CD4-positive, alpha-beta T cell treated with Interferon alpha-2 for 1 hour (primary cell): Measurements from ENCODE around the gene HHATL.
A peak's percentile ranks its signal among the peaks of the same experiment; 100 is the strongest.

Experiments used
- DNase-seq, 2 donors: peaks; one replicate each; pipeline ENCODE4 v3.0.0-alpha.2; 2020 to 2022

The HHATL gene, protein sequence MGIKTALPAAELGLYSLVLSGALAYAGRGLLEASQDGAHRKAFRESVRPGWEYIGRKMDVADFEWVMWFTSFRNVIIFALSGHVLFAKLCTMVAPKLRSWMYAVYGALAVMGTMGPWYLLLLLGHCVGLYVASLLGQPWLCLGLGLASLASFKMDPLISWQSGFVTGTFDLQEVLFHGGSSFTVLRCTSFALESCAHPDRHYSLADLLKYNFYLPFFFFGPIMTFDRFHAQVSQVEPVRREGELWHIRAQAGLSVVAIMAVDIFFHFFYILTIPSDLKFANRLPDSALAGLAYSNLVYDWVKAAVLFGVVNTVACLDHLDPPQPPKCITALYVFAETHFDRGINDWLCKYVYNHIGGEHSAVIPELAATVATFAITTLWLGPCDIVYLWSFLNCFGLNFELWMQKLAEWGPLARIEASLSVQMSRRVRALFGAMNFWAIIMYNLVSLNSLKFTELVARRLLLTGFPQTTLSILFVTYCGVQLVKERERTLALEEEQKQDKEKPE

DNA sequence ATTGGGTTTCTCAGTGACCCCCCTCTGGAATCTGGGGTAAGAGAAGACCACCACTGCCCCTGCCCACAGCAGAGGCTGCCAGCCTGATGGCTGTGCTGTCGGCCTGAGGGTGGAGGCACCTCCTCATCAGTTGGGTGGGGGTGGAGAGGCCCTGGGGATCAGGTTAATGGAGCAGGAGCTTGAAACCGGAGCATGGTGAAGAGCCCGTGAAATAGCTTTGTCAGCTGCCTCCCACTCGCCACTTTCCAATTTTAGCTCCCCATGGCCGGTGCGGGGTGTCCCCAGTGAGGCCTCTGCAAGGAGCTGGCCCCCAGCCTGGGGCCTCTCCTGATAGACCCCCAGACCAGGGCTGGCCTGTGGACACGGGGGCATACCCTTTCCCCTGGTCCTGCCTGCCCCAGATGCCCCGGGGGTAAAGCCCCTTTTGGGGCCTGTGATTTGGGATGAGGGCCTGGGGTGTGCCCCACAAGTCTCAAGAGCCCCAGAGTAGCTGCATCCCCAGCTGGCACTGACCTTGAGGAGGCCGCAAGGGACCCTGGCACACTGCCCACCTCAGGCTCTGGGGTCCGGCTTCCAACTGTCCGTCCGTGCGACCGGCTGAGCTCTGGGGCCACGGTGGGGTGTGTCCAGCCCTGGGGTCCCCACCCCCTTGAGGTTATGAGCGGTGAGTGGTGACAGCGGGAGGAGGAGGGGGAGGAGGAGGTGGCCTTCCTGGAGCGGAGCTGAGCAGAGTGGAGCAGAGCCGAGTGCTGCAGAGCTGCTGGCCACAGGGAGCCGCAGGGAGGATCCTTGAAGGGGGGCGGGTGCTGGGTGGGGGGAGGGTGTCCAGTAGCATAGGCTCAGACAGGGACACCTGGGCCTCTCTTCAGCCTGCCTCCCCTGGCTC is at the start of gene HHATL:
Gene HHATL (minus strand): TSS at position 733 of the 886 bp plus-strand sequence. CDS start 1,972 bp downstream, outside the sequence.
- DNase-seq, result no peak

DNA sequence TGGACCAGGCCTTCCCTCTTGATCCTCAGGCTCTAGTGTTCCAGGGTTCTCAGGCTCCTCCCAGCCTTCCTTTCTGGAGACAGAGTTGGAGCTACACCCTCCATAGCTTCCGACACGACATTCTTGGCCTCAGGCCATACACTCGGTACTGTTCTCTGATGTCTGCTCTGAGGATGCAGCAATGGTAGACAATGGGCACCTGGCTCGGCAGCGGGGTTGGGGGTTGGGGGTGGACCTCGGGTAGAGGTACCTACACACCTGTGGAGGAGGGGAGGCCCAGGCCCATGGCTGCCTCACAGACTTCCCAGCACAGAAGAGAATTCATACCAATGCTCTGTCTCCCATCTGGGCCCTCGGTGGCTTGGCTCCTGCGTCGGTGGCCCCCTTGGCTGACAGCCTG is 49.0 kb upstream of the HHATL start:
- no peak for DNase-seq

DNA sequence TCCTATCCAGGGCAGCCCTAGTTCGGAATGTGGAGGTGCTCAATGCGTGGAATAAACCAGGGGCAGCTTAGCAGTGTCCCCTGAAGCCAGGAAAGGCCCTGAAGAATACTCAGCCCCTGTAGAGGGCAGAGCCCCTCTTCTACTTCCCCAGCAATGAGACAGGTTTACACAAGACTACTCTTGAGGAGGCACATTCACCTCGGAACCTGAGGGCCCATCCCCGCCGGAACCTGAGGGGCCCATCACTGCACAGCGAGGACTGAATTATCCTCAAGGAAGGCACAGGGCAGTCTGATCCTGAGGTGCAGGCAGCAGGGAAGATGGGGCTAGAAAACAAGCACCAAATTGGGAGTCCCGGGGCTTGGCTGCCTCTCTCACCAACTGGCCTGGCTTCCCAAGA is 48.2 kb upstream of the HHATL start:
- DNase-seq, result no peak

DNA sequence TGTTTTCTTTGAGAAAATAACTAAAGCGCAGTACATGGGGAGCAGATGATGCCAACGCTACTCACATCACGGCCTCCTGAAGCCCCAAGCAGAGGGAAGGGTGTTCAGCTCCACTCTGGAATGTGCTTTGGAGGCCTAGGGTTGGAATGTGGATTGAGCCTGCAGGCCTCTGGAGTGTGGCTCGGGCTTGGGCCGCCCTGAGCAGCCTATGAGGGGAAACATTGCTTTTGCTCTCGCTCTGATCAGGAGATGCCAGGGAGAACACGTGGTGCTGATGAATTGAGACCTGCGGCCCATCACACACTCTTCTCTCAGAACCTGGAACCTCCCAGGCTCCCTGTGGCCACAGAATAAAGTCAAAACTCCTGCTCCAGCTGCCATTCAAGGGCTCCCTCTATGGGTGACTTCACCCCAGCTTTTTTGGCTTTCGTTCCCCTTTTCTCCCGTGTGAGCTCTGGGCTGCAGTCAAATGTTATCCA is 47.2 kb upstream of the HHATL start:
- DNase-seq, result peak in 1 of 2 donors; percentile 17

DNA sequence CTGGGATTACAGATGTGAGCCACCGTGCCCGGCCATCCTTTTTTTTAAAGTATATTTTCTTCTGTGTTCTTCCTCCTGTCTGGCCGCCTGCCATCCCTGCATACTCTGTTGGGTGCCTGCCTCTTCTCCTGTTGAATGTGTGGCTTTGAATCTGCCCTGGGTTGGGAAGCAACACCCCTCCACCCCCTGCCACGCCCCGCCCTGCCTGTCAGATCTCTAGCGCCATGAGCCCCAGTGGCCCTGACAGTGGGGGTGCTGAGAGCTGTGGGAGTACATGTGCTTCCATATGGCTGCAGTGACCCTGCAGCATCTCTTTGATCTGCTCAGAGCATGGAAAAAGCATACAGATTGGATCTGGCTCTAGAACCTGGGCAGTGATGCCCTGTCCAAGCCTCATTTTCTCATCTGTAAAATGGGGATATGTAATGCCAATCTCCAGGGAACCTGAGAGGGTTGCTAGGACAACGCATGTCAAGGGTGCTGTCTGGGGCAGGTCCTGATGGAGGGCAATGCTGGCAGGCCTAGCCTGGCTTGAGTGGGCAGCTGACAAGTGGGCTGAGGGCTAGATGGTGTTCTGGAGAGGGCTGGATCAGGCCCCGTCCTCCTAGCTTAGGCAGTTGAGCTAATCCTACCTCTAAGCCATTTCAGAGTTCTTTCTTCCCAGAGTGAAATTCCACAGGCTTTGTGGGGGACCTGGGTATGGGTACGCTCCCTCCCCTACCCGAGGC is 46.6 kb upstream of the HHATL start:
- DNase-seq, result no peak

DNA sequence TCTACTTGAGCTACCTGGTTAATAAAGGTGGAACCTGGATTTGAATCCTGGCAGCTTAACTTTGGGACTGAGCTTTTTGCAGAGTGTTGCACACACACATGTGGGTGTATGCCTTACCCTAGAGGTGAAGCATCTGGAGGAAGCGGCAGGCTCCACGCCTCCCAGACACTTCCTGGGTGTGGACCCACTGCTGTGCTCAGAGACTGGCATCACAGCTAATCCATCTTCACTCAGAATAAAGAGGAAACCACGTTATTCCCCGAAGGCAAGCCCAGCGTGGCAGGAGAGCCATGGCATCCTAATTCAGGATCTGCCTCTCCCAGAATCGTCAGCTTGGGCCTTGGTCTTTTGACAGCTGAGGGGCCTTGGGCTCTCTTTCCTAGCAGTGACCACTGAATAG is 45.0 kb upstream of the HHATL start:
- peak in 1 of 2 donors; percentile 51 for DNase-seq

DNA sequence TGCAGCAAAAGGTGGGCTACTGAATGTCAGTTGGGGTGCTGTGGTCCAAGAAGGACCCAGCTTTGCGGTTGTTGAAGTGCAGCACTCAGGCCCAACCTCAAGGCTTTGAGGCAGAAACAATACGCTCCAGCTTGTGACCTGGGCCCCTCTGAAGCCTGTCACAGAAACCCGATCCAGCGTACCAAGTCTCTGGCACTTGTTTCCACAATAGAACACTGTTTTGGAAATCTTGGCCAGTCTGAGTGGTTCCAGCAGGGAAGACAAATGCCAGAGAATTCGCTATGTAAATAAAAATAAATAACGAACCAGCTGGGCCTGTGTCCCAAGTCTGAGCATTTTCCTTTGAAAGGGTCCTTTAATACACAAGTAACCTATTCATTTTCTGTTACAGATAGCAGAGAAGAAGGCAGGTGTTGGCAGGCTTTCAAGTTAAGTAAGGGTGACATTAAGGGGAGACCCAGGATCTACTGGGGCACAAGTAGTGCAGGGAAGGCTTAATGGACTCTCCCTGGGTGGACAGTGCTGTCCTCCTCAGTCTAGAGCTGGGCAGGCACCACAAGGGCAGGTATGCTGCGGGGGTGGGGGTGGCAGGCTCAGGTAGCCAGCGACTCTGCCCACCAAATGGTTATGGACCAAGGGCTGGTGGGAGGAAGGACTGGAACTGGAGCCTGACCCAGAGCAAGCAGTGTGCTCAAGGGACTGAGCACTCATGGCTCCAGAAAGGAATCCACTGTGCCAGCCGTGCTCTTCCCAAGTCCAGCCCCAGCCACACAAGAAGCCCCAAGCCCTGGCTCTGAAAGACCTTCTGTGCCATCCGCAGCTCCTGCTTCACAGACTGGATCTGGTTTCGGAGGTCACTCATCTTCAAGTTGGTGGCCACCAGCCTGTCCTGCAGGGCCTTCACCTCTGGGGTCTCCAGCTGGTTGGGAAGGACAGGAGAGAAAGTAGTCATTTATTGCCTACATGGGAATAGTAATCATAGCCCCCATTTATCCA is 44.2 kb upstream of the HHATL start:
- DNase-seq, result no peak

DNA sequence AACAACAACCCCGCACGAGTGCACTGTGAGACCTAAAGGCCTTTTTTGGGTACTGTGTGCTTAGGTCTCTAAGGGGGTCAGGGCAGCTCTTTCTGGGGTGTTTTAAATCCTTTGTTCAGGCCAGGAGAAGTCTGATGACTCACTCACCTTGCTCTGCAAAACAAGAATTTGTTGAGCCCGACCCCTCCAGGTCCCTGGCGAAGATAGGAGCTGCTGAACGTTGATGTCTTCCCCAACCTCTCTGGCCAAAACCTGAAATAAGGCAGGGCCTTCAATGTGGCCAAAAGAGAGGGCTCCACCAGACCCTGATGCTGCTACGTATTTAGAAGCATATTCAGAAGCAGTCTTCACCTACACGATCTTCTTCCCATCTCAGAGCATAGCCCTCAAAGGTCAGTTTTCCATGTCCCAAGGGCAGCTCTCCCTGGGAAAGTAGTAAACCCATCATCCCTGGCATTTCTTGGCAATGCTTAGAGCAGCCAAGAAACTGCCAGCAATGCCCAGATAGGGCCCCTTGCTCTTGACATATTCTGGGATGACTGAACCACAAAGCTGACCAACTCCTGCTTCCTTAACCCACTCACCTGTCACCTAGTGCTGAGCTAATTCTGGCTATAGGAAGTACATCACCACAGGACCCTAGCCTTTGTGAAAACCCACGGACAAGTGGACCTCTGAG is 43.3 kb upstream of the HHATL start:
- DNase-seq, result no peak

DNA sequence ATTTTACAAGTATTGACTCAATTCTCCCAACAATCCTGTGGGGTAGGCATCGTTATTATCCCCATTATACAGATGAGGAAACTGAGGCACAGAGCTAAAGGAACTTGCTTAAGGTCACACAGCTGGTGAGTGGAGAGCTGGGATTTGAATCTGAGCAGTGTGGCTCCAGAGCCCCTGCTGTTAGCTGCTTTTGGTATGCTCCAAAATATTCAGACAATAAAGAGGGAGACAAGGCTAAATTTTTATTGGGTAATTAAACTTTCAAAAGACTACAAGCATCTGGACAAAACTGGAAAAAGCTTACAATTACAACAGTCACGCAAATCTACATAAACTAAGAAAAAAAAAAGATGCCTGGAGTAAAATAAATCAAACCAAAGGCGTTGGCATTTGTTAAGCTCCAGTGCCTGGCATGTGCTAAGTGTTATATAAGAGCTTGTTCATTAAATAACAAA is 42.7 kb upstream of the HHATL start:
- no peak for DNase-seq

DNA sequence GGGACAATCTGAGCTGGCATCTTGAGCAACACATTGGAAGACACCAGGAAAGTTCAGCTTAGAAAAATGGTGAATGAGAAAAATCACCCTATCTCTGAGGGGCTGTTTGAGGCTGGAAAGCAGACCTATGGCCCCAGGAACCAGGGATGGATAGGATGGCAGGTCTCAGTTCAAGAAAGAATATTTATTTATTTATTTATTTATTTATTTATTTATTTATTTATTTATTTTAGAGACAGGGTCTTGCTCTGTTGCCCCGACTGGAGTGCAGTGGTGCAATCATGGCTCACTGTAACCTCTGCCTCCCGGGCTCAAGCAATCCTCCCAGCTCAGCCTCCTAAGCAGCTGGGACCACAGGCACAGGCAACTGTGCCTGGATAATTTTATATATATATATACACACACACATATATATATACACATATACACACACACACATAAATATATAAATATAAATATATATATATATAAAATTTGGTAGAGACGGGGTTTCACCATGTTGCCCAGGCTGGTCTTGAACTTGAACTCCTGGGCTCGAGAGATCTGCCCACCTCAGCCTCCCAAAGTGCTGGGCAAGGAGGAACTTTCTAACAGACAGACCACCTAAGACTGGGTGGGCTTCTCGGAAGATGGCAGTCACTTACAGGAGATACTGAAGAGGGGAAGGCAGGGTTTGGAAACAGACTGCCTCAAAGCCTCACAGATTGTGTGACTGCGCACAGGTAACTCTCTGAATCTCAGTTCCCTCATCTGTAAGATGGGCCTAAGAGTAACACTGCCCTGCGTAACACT is 40.8 kb upstream of the HHATL start:
- DNase-seq, result no peak

DNA sequence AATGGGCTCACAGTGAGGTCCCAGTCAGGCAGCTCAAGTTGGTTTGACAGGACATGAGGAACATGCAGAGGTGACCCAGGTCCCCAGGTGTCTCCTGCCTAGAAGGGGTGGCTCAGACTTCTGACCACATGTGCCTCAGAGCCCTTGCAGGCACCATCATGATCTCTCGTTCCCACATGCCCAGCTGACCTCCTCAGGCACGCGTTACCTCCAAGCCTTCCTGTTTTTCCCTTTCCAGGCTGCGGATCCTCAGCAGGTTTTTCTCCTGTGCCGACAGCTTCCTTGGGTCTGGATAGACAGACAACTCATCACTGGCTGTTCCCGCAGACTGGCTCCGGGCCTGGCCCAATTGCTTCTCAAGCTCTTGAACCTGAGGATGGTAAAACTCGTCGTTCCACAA is 40.1 kb upstream of the HHATL start:
- no peak for DNase-seq

DNA sequence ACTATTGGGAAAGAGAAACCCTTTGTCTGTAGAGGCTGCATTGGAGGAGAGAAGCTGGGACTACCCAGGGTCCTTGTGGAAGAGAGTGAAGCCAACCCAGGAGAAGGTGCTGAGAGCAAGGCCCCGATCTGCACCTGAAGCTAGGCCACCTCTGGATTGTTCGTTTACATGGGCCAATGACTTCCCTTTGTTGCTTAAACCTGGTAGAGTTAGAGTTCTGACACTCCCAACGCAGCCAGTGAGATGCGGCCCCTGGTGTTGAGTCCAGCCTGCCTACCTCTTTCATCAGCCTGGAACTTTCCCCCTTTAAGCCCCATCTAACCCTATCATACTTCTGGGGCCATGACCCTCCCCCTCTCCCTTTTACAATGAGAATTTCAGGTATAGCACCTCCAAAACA is 39.7 kb upstream of the HHATL start:
- no peak for DNase-seq

DNA sequence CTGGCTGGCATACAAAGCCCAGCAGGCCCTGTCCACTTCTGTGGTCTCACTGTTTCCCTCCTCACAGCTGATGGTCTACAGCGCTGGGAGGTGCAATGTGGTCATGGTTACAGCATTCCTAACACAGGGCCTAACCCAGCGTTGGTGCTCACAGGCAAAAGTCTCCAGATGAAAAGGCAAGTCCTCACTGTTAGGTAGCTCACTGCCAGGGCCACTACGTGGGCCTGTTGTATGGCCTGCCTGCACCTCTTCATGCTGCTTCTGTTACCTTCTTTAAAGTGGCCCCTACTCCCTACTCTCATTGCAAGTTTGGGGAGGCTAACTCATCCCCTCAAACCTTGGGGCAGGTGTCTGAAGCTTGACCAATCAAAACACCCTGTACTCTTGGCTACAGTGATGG is 39.2 kb upstream of the HHATL start:
- DNase-seq, result no peak

DNA sequence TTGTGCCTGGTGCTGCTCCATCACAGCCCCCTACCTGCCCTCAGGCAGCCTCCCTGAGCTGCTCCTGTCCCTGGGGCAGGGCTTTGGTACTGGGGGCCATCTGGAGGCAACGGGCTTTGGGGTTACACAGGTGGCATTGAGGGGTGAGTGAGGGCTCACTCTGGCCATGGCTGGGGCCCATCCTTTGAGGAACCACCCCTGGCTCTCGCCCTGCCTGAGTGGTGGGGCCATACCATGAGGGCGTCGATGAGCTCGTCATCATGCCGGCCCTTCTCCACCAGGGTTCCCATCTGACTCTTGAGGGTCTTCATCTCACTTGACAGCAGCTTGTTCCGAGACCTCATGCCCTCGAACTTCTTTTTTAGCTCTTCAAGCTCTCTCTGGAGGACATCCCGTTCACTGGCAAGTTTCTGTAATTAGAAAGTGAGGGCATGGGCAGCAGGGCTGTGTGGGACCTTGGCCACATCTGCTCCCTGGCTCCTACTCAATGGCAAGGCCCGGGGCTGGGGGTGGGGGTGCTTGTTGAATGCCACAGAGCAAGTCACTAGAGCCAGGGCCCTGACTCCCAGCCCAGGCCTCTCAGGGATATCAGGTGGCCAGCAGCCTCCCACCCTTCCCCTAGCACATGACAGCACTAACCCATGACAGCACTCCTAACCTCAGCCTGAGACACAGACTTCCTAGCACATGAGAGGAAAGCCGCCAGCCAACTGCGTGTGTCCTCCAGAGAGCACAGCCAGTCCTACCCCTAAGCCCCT is 37.0 kb upstream of the HHATL start:
- no peak for DNase-seq

DNA sequence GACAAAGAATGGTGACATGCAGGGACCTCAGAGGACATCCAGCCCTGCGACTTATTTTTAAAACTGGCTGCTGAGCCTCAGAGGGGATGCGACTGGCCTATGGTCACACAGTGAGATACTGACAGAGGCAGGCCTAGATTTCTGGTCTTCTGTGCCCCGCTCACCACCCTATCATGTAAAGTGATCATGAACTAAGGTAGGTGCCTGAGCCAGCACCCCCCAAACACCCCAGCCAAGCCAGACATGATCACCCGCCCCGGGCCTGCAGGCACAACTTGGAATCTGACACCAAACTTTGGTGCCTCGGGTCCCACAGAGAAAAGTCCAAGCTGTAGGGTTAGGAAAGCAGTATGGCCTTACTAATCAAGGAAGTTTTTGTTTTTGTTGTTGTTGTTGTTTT is 33.9 kb upstream of the HHATL start:
- DNase-seq, result no peak

DNA sequence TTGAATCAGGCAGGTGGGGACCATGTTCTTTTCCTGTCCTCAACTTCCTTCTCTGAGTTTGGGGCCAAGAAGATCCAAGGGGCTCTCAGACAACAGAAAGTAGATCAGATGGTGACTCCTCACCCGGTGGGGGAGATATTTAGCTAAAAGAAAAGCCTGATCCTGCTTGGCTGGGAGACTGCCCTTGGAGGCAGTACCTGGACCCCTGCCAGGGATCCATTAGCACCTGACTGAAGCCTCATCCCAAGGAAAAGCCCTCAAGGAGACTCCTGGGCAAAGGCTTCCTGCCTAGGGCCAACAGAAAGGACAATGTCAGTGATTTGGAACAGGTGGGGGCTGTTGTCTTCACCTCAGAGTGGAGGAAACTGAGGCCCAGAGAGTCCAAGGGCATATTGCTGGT is 33.5 kb upstream of the HHATL start:
- DNase-seq, result no peak

DNA sequence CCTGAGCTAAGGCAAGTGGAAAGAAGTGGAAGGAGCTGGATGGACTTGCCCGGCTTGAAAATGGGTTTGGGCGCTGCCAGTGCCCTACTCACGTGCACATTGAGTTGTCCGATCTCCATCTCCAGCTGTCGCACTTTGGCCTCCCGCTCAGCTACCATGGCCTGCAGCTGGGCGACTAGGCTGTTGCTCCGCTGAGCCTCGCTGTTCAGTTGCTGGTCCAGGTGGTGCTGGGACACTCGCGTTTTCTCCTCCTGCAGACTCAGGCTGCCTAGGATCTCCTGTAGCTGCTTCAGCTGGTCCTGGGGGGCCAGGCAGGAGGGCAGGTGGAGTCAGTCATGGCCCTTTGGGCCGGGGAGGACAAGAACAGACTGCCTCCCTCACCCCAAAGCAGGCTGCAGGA is 33.0 kb upstream of the HHATL start:
- no peak for DNase-seq

DNA sequence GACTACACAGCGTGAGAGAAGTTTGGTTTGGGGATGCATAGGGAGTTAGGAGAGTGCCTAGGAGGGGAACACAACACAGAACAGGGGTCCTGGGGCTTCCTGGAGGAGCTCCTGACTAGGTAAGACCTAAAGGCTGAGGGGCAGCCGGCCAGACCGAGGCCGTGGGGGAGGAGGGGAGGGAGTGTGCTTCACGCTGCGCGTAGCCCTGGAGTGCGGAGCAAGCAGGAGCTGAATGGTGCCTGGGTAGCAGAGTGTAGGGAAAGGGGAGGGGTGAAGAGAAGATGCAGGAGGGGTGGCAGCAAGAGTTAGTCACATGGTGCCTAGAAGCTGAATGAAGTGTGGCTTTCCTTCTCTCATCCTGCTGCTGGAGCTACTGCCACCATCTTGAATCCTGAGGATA is 32.4 kb upstream of the HHATL start:
- DNase-seq, result no peak

DNA sequence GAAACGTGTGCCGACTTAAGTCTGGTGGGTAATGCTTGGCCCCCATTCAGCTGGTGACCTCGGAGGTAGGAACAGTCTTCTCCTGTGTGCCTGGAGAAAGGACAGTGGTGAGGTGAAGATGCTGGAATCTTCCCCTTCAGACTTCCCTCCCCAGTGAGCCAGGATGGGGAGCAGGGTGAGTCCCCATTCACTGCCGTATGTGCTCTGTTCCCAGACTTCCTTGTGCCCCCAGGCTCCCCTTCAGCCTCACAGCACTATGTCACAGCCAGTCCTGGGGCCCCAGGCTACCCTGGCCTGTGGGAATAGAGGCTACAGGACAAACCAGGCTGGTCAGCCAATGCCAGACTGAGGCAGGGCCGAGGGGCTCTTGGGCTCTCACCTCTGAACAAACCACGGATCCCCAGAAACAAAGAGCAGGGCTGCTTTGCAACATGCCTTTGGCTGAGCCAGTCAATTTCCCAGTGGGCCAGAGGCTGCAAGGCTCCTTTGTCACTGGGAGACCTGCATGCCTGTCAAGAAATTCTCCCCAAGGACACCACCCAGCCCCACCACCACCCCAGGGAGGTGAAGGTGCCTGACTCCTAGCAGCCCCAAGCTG is 31.8 kb upstream of the HHATL start:
- no peak for DNase-seq
